Left cardiac atrium (tissue), 4 donors: ENCODE measurements around the gene APP. TPM values are rescaled to one million over a fixed set of nuclear protein-coding genes. Genes with fewer than 3 reads are reported as not detected.
"Not testable (repeated sequence)": the region's sequence is repeated elsewhere in the genome, so short reads cannot be mapped to it uniquely, and the experiment has no call there.

Experiments used
- ATAC-seq, 2 donors: fragments of 200-7000 bp; cut with Tn5 transposase; one replicate each; pipeline ENCODE4 v1.9.1; 2020; ENCODE audit warnings: mild to moderate bottlenecking in 2 of 2, moderate library complexity in 2 of 2
- DNase-seq: peaks from one replicate; pipeline ENCODE4 v3.0.0-alpha.2; 2020
- intact Hi-C, 2 donors: fragments of 100-400 bp; cut with DNase I; formaldehyde crosslinking; loops; one replicate each; pipeline versions ENCODE4 v1.14.1 to v1.15.1; 2022 to 2023
- total RNA-seq, 2 donors: library from RNA; stranded (reverse); fragmentation: NEBNext Ultra II Directional; extraction: Animal tissue kit (Norgen Biotek cat#: 25700); gene quantifications; one replicate each; pipeline ENCODE4 v1.2.1, GENCODE V29; 2021
- donor health status: DM: no; HTN: yes; CAD: no.
- donor health status: DM: no; HTN: yes; CAD: no; lungs with severe emphysema.
- donor health status: DM: yes; HTN: yes; CAD: no.
- donor health status: Dilated cardiomyopathy.

The APP gene
- total RNA-seq, 2 donors from 2014 or later = 385 to 445 TPM

DNA sequence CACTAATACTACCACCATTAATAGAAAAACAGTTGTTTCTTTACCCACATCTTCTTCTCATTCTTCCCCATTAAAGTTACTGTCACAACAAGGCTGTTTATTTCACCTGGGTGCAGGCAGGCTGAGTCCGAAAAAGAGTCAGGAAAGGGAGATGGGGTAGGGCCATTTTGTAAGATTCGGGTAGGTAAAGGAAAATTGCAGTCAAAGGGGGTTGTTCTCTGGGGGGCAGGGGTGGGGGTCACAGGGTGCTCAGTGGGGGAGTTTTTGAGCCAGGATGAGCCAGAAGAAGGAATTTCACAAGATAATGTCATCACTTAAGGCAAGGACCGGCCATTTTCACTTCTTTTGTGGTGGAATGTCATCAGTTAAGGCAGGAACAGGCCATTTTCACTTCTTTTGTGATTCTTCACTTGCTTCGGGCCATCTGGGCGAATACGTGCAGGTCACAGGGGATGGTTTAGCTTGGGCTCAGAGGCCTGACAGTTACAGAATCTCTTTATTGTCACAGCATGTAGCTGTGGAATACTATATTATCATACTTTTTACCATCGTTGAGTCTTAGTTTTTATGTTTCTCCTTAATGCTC, 89.3 kb downstream of the APP start:
- intact Hi-C loops, DNase-seq, ATAC-seq: not testable (repeated sequence)

GRCh38 chr21:26080211-26080610, 90.4 kb downstream of the APP start:
- intact Hi-C loops = no loop called here
- no peak for ATAC-seq
- no peak for DNase-seq

DNA sequence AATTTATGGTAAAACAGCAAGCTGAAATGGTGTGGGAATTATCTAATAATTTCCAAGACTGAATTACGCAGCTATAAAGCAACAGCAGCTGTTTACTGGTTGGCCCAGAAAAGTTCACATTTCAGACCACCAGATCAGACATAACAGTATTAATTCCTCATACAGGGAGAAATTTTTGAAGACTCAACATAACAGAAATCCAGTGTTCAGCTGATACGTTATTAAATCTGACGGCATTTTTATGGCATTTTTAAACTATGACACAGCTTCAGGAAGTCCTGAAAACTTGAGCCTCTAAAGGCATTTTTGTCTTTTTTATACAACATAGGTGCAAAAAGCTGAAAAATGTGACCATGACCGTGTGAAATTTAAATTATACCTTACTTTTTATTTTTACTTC, 91.2 kb downstream of the APP start:
- ATAC-seq (no peak), DNase-seq (no peak)
- intact Hi-C loops = loop anchor here in 1 of 2 donors (10.0 kb wide), 1 partner anchor 85 kb away; no protein-coding TSS in a partner anchor

- peak; percentile 50 to 81 for ATAC-seq
- intact Hi-C loops = loop anchor here in 1 of 2 donors (10.0 kb wide), 1 partner anchor 87 kb away; no protein-coding TSS in a partner anchor
- no peak for DNase-seq
Observed at GRCh38 chr21:26077521-26077920, 93.0 kb downstream of the APP start.

DNA sequence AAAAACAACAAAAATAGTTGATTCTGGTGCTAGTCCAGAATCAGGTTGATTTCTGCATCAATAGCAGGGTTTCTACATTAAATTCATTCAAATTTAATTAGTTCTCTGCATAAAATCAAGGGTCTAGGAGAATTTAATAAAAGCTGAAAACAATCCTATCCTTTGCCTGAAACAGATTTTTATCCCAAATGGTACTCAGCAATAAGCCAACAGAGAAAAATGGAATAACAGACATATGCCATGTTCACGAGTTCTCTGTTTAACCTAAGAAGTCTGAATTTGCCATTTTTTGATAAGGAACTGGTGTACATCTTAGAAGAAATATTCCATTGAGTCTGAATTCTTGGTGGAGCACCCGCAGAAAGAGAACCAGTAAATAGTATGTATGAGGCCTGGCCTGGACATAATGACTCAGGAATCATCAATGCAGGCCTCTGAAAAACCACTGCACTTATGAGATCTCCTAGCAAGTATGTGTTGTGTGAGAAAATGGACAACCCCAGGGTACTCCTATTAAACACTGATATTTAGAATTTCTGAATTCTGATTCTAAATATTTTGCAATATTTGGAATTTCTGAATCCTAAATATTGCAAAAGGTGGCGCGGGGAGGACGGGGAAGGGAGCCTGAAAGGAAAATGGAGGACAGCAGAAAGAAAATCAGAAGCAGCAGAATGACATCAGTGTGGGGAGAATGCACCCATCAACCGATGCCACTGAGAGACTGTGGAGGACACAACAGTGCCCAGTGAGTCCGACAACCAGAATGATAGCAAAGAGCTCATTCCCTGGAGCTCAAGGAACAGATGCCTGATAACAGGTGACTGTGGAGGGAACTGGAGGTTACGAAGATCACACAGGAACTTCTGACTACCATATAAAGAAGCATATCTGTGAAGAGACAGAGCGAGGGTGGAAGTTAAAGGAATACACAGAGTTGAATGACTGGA, 97.6 kb downstream of the APP start:
- intact Hi-C loops = loop anchor here in 1 of 2 donors (10.0 kb wide), 1 partner anchor 92 kb away; no protein-coding TSS in a partner anchor
- ATAC-seq (no peak), DNase-seq (no peak)

DNA sequence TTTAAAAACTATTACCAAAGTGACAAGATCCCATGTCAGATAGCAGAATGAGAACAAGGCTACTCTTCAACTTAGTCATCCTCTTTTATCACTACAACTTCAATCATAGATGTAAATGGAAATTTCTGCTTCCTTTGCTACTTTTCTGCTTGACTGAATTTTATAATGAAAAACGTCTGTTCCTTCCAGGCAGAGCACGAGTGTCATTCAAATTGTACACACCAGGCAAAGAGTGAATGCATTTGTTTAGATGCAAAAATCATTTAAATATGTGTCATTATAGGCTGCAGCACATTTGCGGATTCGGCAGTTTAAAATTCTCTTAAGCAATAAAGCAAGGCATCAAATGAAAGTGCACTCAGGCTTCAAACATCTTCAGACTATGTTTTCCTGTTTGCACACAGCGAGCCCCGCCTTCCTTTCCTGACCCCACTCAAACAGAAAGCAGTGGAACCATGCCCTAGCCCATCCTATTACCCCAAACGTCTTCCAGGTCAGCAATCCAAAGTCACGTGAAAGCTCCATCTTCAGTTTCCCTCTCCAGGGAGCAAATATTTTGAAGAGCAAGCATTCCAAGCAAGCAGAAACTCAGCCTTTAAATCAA, 99.6 kb downstream of the APP start:
- DNase-seq = no peak
- ATAC-seq = peak; percentile 35 to 55
- intact Hi-C loops = loop anchor here in 1 of 2 donors (10.0 kb wide), 1 partner anchor 94 kb away; no protein-coding TSS in a partner anchor

DNA sequence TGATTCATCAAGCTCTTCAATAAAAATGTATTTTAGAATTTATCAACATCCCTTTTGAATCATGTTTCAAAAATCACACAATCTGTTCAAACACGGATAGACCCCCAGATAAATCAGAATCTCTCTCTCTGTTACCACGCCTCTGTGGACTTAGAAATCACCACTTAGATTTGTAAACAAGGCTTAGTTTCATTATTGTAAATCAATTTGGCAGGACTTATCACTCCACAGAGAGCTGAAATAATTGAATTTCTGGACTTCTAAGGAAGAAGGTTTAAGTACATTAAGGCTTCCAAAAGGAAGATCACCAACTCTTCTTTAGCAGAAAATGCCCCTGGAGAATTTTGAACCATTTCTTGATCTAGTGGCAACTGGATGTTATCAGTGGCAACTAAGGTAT, 100.4 kb downstream of the APP start:
- no peak for ATAC-seq
- intact Hi-C loops = loop anchor here in 1 of 2 donors (10.0 kb wide), 1 partner anchor 95 kb away; no protein-coding TSS in a partner anchor
- DNase-seq = no peak

DNA sequence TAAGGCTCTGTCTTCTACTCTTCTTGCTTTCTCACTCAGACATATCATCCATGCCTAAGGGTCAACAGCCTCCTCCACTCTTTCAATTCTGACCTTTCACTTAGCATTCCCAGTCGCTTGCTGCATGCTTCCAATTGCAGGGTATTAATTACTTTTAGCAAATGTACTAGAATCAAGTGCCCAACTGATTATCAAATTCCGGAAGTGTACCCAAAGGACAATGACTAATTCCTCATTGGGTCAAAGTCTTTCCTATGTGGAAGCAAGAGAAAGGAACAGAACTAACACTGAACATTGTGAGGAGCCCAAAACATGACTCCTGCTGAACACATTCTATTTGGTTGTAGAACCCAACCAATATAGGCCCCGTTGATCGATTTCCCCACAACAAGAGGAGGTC, 101.8 kb downstream of the APP start:
- intact Hi-C loops = no loop called here
- ATAC-seq (no peak), DNase-seq (no peak)

- intact Hi-C loops = no loop called here
- peak; percentile 32 to 34 for ATAC-seq
Observed at GRCh38 chr21:26067836-26068594, 102.6 kb downstream of the APP start.

DNA sequence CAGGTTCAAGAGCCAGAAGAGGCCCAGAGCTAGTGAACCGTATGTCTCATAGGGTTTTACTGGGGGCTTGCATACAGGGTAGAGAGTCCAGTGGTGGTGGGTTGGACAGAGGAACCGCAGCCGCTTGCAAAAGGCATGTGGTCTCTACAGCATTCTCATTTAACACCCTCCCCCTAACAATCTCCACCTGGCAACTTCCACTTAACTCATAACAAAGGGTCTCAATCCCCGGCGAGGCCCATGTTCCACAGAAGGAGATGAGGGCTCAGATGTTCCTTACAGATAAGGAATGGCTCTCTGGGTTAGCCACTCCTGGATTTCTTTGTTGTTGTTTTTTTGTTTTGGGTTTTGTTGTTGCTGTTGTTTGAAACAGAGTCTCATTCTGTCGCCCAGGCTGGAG, 106.1 kb downstream of the APP start:
- ATAC-seq = no peak

More at GRCh38 chr21:26067836-26068594, 102.6 kb downstream of the APP start:
- DNase-seq = no peak

GRCh38 chr21:26061437-26061836, 109.1 kb downstream of the APP start:
- ATAC-seq (peak; percentile 84 to 86), DNase-seq (no peak)
- intact Hi-C loops = no loop called here

More for the DNA sequence above, 106.1 kb downstream of the APP start:
- DNase-seq = no peak
- intact Hi-C loops = no loop called here

DNA sequence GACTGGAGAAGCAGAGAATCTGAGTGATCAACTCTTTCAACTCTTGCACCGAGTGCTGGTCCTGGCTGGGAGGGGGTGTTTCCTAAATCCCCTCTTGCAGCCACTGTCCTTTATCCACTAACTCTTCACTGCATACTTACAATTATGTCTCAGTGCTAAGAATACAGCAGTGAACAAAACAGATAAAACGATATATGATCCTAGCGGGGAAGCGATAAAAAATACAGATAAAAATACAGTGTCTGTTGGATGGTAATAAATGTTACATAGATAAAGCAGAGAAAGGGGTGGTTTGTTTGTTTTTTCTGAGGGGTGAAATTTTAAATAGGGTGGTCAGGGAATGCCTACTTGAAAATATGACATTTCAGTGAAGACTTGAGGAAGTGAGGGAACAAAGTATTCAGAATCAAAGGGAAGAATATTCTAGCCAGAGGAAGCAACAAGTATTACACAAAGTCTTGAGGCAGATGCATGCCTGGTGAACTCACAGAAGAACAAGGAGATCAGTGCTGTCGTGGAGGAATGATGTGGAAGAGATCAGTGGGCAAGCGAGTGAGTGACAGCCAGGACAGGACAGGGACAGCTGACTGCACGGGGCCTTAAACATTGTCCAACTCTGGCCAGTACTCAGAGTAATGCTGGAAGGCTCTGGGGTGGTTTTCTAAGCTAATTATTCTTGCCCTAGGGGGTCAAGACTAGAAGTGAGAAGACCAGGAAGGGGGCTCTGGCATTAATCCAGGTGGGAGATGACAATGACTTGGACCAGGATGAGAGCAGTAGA, 110.0 kb downstream of the APP start:
- intact Hi-C loops = no loop called here
- ATAC-seq (peak in 1 of 2 donors; percentile 51), DNase-seq (no peak)

DNA sequence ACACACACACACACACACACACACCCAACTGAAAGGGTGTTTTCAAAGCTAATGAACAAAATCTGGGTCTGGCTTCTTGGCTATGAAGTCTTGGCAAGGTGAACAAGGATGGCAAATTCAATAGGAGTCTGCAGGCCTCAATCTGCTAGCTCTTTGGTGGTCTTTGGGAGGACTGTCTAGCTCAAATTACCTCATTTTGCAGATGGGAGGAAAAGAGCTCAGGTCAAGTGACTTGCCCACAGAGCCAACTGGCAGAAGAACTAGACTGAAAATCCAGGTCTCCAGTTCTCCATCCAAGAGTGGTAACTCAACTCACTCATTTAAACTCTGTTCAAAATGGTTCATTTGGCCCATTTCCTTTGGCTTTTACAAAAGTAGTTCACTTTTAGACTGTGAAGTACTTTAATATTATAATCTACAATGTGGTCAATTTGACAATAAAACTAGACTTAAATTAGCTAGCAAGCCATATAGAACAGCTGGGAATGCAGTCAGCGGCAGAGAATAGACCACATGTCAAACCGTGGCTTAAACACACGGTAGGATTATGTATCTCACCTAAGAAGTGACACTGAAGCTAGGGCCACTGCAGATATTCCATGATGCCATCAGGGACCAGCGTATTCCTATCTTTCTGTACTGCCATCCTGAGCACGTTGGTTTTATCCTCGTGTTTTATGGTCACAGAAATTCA, 112.9 kb downstream of the APP start:
- DNase-seq (no peak), ATAC-seq (no peak)
- intact Hi-C loops = no loop called here

DNA sequence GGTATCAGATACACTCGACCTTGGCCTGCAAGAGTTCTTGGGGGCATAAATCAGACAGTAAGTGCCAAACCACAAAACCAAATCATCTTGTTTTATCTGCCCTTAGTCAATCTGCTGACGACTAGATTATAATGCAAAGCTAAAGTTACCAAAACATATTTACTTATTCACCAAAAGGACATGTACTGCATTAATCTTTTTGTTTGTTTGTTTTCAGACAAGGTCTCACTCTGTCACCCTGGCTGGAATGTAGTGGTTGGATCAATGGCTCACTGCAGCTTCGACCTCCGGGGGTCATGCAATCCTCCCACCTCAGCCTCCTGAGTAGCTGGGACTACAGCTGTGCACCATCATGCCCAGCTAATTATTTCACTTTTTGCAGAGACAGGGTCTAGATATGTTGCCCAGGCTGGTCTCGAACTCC, 114.7 kb downstream of the APP start:
- no peak for ATAC-seq

GRCh38 chr21:26055010-26055409, 115.6 kb downstream of the APP start:
- intact Hi-C loops = no loop called here
- DNase-seq (no peak), ATAC-seq (no peak)

More for the DNA sequence above, 114.7 kb downstream of the APP start:
- intact Hi-C loops = no loop called here
- no peak for DNase-seq

GRCh38 chr21:26052057-26052456, 118.5 kb downstream of the APP start:
- DNase-seq (no peak), ATAC-seq (no peak)
- intact Hi-C loops = no loop called here

DNA sequence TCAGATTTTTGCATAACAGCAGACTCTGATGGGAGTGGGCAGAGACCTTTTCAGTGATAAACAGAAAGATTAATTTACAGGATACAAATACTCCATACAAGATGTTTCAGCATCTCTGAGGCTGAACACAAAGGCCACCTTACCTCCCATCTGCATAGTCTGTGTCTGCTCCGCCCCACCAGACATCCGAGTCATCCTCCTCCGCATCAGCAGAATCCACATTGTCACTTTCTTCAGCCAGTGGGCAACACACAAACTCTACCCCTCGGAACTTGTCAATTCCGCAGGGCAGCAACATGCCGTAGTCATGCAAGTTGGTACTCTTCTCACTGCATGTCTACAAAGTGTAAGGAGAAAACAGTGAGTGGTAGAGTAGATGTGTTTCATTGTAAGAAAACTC, 119.7 kb downstream of the APP start:
- ATAC-seq = no peak
- intact Hi-C loops = no loop called here
- no peak for DNase-seq

GRCh38 chr21:26049803-26050202, 120.8 kb downstream of the APP start:
- ATAC-seq (no peak), DNase-seq (no peak)
- intact Hi-C loops = no loop called here
